Gastroesophageal sphincter (tissue), 3 donors: ENCODE results near the gene FAM9C.

ENCODE experiments used
- CTCF ChIP-seq, 4 experiments: fragments of 200-600 bp in 2 of 4; fragments of 450-650 bp in 2 of 4; sonication (generic) in 1 of 4; IDR thresholded peaks; one replicate each; pipeline ENCODE4 v1.5.1; 2017 to 2019; ENCODE audit warnings: antibody characterized with exemption in 4 of 4, mild to moderate bottlenecking in 2 of 4, moderate library complexity in 2 of 4
- EP300 ChIP-seq: sonication (generic); formaldehyde crosslinking; IDR thresholded peaks from one replicate; pipeline ENCODE4 v1.6.1; 2017; ENCODE audit warnings: antibody characterized with exemption, mild to moderate bottlenecking
- POLR2A ChIP-seq, 2 donors: fragments of 450-650 bp; IDR thresholded peaks; one replicate each; pipeline ENCODE4 v1.6.1; 2017; ENCODE audit warnings: antibody characterized with exemption in 2 of 2, mild to moderate bottlenecking in 2 of 2, moderate library complexity in 1 of 2

DNA sequence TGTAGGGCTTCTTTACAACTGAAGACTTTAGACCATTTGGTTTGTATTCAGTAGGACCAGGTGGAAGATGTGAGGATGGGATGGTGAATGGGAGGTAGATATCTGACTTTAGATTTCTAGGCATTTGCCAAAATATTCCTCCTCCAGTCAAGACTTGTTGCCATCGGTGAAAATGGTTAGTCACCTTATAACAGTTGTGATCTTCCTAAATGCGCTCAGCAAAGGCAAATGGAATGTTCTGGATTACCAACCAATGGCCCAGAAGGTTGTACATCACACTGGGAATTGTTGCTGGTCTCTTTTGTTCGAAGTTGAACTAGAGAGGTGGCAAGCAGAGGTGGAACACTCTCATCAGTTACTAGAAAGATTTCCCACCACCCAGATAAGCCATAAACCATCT is 35.6 kb downstream of the FAM9C start:
- no peak for TF ChIP-seq EP300
- TF ChIP-seq CTCF (IDR thresholded peaks at IDR 0.05) = no peak
- TF ChIP-seq POLR2A (IDR thresholded peaks at IDR 0.05) = no peak
